GM23338 (cell line): ENCODE measurements around the gene MAPKBP1. TPM values are rescaled to one million over a fixed set of nuclear protein-coding genes. Genes with fewer than 3 reads are reported as not detected.

Experiments
- ATAC-seq: fragments of 200-7000 bp; cut with Tn5 transposase; 3 replicates; pipeline ENCODE4 v1.9.1; 2020
- DNase-seq: peaks from one replicate; pipeline ENCODE4 v3.0.0-alpha.2; 2015; ENCODE audit warnings: low spot score
- H2AFZ ChIP-seq: fragments of 200-600 bp; sonication (generic); 2 replicates; pipeline ENCODE4 v1.8.0; 2016; ENCODE audit warnings: antibody characterized with exemption, mild to moderate bottlenecking, moderate library complexity
- H3F3A ChIP-seq: fragments of 200-600 bp; sonication (generic); replicated peaks from 2 replicates; pipeline ENCODE4 v1.8.0; 2017; ENCODE audit warnings: antibody characterized with exemption, mixed run types, low read depth
- H3K27ac ChIP-seq: fragments of 200-600 bp; sonication (generic); 2 replicates; pipeline ENCODE4 v1.6.1; 2016; ENCODE audit warnings: low read depth
- H3K27me3 ChIP-seq: fragments of 200-600 bp; sonication (generic); 2 replicates; pipeline ENCODE4 v1.8.0; 2016; ENCODE audit warnings: mild to moderate bottlenecking, mixed run types, moderate library complexity; ENCODE audit not compliant: insufficient read depth
- H3K36me3 ChIP-seq: fragments of 200-600 bp; sonication (generic); 2 replicates; pipeline ENCODE4 v1.8.0; 2016; ENCODE audit warnings: mild to moderate bottlenecking; ENCODE audit not compliant: insufficient read depth
- H3K4me1 ChIP-seq: fragments of 200-600 bp; sonication (generic); 2 replicates; pipeline ENCODE4 v1.8.0; 2016; ENCODE audit warnings: mild to moderate bottlenecking, moderate library complexity; ENCODE audit not compliant: insufficient read depth
- H3K4me2 ChIP-seq: fragments of 200-600 bp; sonication (generic); 2 replicates; pipeline ENCODE4 v1.7.1; 2017; ENCODE audit warnings: mixed run types
- H3K4me3 ChIP-seq: fragments of 200-600 bp; sonication (generic); 2 replicates; pipeline ENCODE4 v1.6.1; 2016; ENCODE audit warnings: mixed run types
- H3K79me2 ChIP-seq: fragments of 200-600 bp; sonication (generic); replicated peaks from 2 replicates; pipeline ENCODE4 v1.8.0; 2017; ENCODE audit warnings: mild to moderate bottlenecking; ENCODE audit not compliant: insufficient read depth
- H3K9me2 ChIP-seq: fragments of 200-600 bp; sonication (generic); 2 replicates; pipeline ENCODE4 v1.8.0; 2017; ENCODE audit not compliant: insufficient read depth
- H4K20me1 ChIP-seq: fragments of 200-600 bp; sonication (generic); replicated peaks from 2 replicates; pipeline ENCODE4 v1.8.0; 2017; ENCODE audit warnings: mild to moderate bottlenecking; ENCODE audit not compliant: insufficient read depth
- H3K27ac Mint-ChIP-seq: 2 replicates; pipeline ENCODE4 v1.8.0; 2020; ENCODE audit warnings: inconsistent platforms, mild to moderate bottlenecking, moderate library complexity, mixed read lengths
- H3K27me3 Mint-ChIP-seq: 3 replicates; pipeline ENCODE4 v1.8.0; 2022; ENCODE audit warnings: low read depth, mild to moderate bottlenecking, moderate library complexity, mixed read lengths, inconsistent platforms; ENCODE audit not compliant: insufficient read depth, poor library complexity
- H3K36me3 Mint-ChIP-seq: 3 replicates; pipeline ENCODE4 v1.8.0; 2021; ENCODE audit warnings: low read depth, mild to moderate bottlenecking, inconsistent platforms, moderate library complexity, mixed read lengths
- H3K4me1 Mint-ChIP-seq: 3 replicates; pipeline ENCODE4 v1.8.0; 2020; ENCODE audit warnings: mild to moderate bottlenecking, inconsistent platforms, mixed read lengths
- H3K4me3 Mint-ChIP-seq: 3 replicates; pipeline ENCODE4 v1.8.0; 2021; ENCODE audit warnings: moderate library complexity, mild to moderate bottlenecking, inconsistent platforms, mixed read lengths
- H3K9me3 Mint-ChIP-seq: 3 replicates; pipeline ENCODE4 v1.8.0; 2020; ENCODE audit warnings: moderate library complexity, mild to moderate bottlenecking, inconsistent platforms, mixed read lengths
- CREB1 ChIP-seq: fragments of 250-450 bp; sonication (Bioruptor Pico); IDR thresholded peaks from 2 replicates; pipeline ENCODE4 v1.5.0; 2020; ENCODE audit warnings: low read depth, mild to moderate bottlenecking, moderate library complexity
- ETS1 ChIP-seq: IDR thresholded peaks from 2 replicates; pipeline ENCODE4 v1.6.1; 2016; ENCODE audit warnings: antibody characterized with exemption
- EZH2 ChIP-seq: fragments of 200-600 bp; sonication (generic); IDR thresholded peaks from one replicate; pipeline ENCODE4 v1.8.0; 2017; ENCODE audit warnings: antibody characterized with exemption, mild to moderate bottlenecking, low read depth; ENCODE audit not compliant: unreplicated experiment
- EZH2phosphoT487 ChIP-seq: fragments of 200-600 bp; sonication (generic); IDR thresholded peaks from one replicate; pipeline ENCODE4 v1.8.1; 2018; ENCODE audit warnings: antibody characterized with exemption; ENCODE audit not compliant: unreplicated experiment
- JUNB ChIP-seq: IDR thresholded peaks from one replicate; pipeline ENCODE4 v1.6.1; 2016; ENCODE audit warnings: antibody characterized with exemption; ENCODE audit not compliant: unreplicated experiment
- NANOG ChIP-seq: IDR thresholded peaks from 2 replicates; pipeline ENCODE4 v1.6.1; 2016; ENCODE audit warnings: antibody characterized with exemption, borderline replicate concordance
- POLR2AphosphoS5 ChIP-seq: IDR thresholded peaks from 2 replicates; pipeline ENCODE4 v1.6.1; 2016; ENCODE audit warnings: antibody characterized with exemption, low read depth
- REST ChIP-seq: IDR thresholded peaks from one replicate; pipeline ENCODE4 v1.6.1; 2018; ENCODE audit warnings: antibody characterized with exemption; ENCODE audit not compliant: unreplicated experiment
- STAT1 ChIP-seq: IDR thresholded peaks from one replicate; pipeline ENCODE4 v1.6.1; 2016; ENCODE audit warnings: antibody characterized with exemption; ENCODE audit not compliant: unreplicated experiment
- ZNF114 ChIP-seq: fragments of 250-450 bp; sonication (Bioruptor Pico); IDR thresholded peaks from 2 replicates; pipeline ENCODE4 v1.5.0; 2020; ENCODE audit warnings: mild to moderate bottlenecking, moderate library complexity
- ZNF331 ChIP-seq: fragments of 250-450 bp; sonication (Bioruptor Pico); IDR thresholded peaks from 2 replicates; pipeline ENCODE4 v1.5.0; 2020; ENCODE audit warnings: low read depth, mild to moderate bottlenecking, moderate library complexity
- ZNF462 ChIP-seq: fragments of 250-450 bp; sonication (Bioruptor Pico); IDR thresholded peaks from 2 replicates; pipeline ENCODE4 v1.5.0; 2020; ENCODE audit warnings: mild to moderate bottlenecking, moderate library complexity
- polyA plus RNA-seq: library from polyadenylated mRNA; unstranded; fragments of >200 nt; fragmentation: Nextera tagmentation; extraction: Ambion mirVana; gene quantifications from 2 replicates; pipeline ENCODE4 v1.2.1, GENCODE V29; 2016
- total RNA-seq: library from RNA; depleted of rRNA; stranded (reverse); fragments of >200 nt; shearing (Covaris generic); gene quantifications from 2 replicates; pipeline ENCODE4 v1.2.3, GENCODE V29; 2014
- TF ChIP-seq, protein P1 (sequence below), 2 experiments: fragments of 200-600 bp in 1 of 2; sonication (generic) in 1 of 2; conservative IDR thresholded peaks; 2 replicates each; pipeline versions ENCODE4 v1.5.1 to v1.6.1; 2016 to 2017; ENCODE audit warnings: antibody characterized with exemption in 2 of 2, low read depth in 2 of 2, mild to moderate bottlenecking in 2 of 2, moderate library complexity in 1 of 2

The MAPKBP1 gene
- total and polyA plus RNA-seq, 2 experiments from 2014 or later = 1.9 to 8.9 TPM

DNA sequence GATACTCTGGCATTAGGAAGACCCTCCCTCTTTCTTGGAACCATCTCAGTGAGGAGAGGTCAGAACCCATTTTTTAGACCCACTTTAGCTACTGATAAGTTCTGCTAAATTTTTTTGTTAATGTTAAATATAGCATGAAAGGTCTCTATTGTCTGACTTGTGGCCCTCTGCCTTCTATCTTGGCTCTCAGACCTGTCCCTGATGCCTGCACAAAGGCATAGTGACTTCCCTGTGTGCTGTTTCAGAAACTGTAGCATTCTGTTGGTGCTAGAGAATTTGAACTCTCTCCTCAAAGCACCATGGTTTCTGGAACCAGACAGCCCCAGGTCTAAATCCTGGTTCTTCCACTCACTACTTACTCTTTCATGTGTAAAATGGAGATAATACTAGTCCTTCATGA lies 15.4 kb downstream of the MAPKBP1 start:
- Histone ChIP-seq H2AFZ (no peak overlapping the region), H3K9me2 (no peaks in the 10 kb centered on the region), H3K4me1 (peaks cover 35% of the 10 kb centered on the region), H3F3A (no peaks in the 10 kb centered on the region; the same call in 1 of the 2 replicates), H3K4me3 (no peak overlapping the region), H3K36me3 (no peaks in the 10 kb centered on the region), H3K27ac (no peak overlapping the region), H3K79me2 (peaks cover 4% of the 10 kb centered on the region; the same call in 1 of the 2 replicates), H3K27me3 (no peaks in the 10 kb centered on the region), H4K20me1 (no peaks in the 10 kb centered on the region), H3K4me2 (peak overlapping the region; percentile 24)
- ATAC-seq = no peak; the same call in 2 of the 3 replicates
- no peak overlapping the region; the same call in 2 of the 3 replicates for H3K4me3 Mint-ChIP-seq
- peaks cover 8% of the 10 kb centered on the region for H3K27me3 Mint-ChIP-seq
- TF ChIP-seq, protein P1, sequence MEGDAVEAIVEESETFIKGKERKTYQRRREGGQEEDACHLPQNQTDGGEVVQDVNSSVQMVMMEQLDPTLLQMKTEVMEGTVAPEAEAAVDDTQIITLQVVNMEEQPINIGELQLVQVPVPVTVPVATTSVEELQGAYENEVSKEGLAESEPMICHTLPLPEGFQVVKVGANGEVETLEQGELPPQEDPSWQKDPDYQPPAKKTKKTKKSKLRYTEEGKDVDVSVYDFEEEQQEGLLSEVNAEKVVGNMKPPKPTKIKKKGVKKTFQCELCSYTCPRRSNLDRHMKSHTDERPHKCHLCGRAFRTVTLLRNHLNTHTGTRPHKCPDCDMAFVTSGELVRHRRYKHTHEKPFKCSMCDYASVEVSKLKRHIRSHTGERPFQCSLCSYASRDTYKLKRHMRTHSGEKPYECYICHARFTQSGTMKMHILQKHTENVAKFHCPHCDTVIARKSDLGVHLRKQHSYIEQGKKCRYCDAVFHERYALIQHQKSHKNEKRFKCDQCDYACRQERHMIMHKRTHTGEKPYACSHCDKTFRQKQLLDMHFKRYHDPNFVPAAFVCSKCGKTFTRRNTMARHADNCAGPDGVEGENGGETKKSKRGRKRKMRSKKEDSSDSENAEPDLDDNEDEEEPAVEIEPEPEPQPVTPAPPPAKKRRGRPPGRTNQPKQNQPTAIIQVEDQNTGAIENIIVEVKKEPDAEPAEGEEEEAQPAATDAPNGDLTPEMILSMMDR (conservative IDR thresholded peaks at IDR 0.05; ENCODE audit: low read depth in 2 of 2) = no peak
- no peak for TF ChIP-seq STAT1
- TF ChIP-seq POLR2AphosphoS5 = no peak
- no peak for TF ChIP-seq CREB1 (CRISPR knock-in tag)
- TF ChIP-seq NANOG = no peak
- TF ChIP-seq ZNF114 (CRISPR knock-in tag) = no peak
- no peak for TF ChIP-seq JUNB
- TF ChIP-seq EZH2 = no peak
- TF ChIP-seq REST = no peak
- no peak for TF ChIP-seq EZH2phosphoT487
- no peak for TF ChIP-seq ZNF462 (CRISPR knock-in tag)
- TF ChIP-seq ETS1 = no peak
- no peak for TF ChIP-seq ZNF331 (CRISPR knock-in tag)
- no peak for DNase-seq
- no peaks in the 10 kb centered on the region for H3K9me3 Mint-ChIP-seq
- no peaks in the 10 kb centered on the region for H3K36me3 Mint-ChIP-seq
- H3K27ac Mint-ChIP-seq = no peak overlapping the region
- H3K4me1 Mint-ChIP-seq = peaks cover 36% of the 10 kb centered on the region
